OCI-LY1 (cell line): Measurements from ENCODE around the gene AZU1.

ENCODE experiments used
- H2AFZ ChIP-seq: fragments of 200-600 bp; sonication (generic), shearing (Covaris generic); 2 replicates; pipeline ENCODE4 v1.6.0; 2014; ENCODE audit warnings: antibody characterized with exemption, mild to moderate bottlenecking, low read length
- H3F3A ChIP-seq: fragments of 200-600 bp; sonication (generic), shearing (Covaris generic); 2 replicates; pipeline ENCODE4 v1.6.0; 2014; ENCODE audit warnings: mild to moderate bottlenecking, antibody characterized with exemption, low read length, moderate library complexity; ENCODE audit not compliant: insufficient read depth
- H3K27ac ChIP-seq: fragments of 200-600 bp; sonication (generic); 2 replicates; pipeline ENCODE4 v1.5.1; 2014; ENCODE audit warnings: low read length, mixed run types, mild to moderate bottlenecking, low read depth; ENCODE audit not compliant: poor library complexity, severe bottlenecking
- H3K27me3 ChIP-seq: fragments of 200-600 bp; sonication (generic); 2 replicates; pipeline ENCODE4 v1.6.0; 2014; ENCODE audit warnings: antibody characterized with exemption, mild to moderate bottlenecking, low read length, moderate library complexity; ENCODE audit not compliant: insufficient read depth
- H3K36me3 ChIP-seq: fragments of 200-600 bp; sonication (generic); 2 replicates; pipeline ENCODE4 v1.6.1; 2014; ENCODE audit warnings: mild to moderate bottlenecking, antibody characterized with exemption, low read length, moderate library complexity, mixed read lengths; ENCODE audit not compliant: insufficient read depth
- H3K4me1 ChIP-seq: fragments of 200-600 bp; sonication (generic); 2 replicates; pipeline ENCODE4 v1.5.1; 2014; ENCODE audit warnings: mild to moderate bottlenecking, low read length, moderate library complexity; ENCODE audit not compliant: insufficient read depth, severe bottlenecking
- H3K4me2 ChIP-seq: fragments of 200-600 bp; sonication (generic), shearing (Covaris generic); 2 replicates; pipeline ENCODE4 v1.6.1; 2014; ENCODE audit warnings: low read length
- H3K4me3 ChIP-seq: fragments of 200-600 bp; sonication (generic); 2 replicates; pipeline ENCODE4 v1.5.1; 2014; ENCODE audit warnings: low read length, low read depth, mild to moderate bottlenecking, mixed read lengths; ENCODE audit not compliant: poor library complexity, severe bottlenecking
- H3K79me2 ChIP-seq: fragments of 200-600 bp; shearing (Covaris generic); 2 replicates; pipeline ENCODE4 v1.6.1; 2016; ENCODE audit warnings: mixed run types, low read length, mixed read lengths; ENCODE audit not compliant: insufficient read depth
- H3K9ac ChIP-seq: fragments of 200-600 bp; sonication (generic), shearing (Covaris generic); 2 replicates; pipeline ENCODE4 v1.6.1; 2014; ENCODE audit warnings: mild to moderate bottlenecking, low read length, mixed read lengths
- H3K9me2 ChIP-seq: fragments of 200-600 bp; sonication (generic), shearing (Covaris generic); 2 replicates; pipeline ENCODE4 v1.6.1; 2014; ENCODE audit warnings: low read depth, mild to moderate bottlenecking, low read length, mixed read lengths
- H3K9me3 ChIP-seq: fragments of 200-600 bp; shearing (Covaris generic); 2 replicates; pipeline ENCODE4 v1.6.1; 2014; ENCODE audit warnings: low read length, mixed read lengths
- H4K20me1 ChIP-seq: fragments of 200-600 bp; sonication (generic), shearing (Covaris generic); 2 replicates; pipeline ENCODE4 v1.6.0; 2016; ENCODE audit warnings: mild to moderate bottlenecking, low read length; ENCODE audit not compliant: insufficient read depth
- EZH2 ChIP-seq: fragments of 200-600 bp; sonication (generic), shearing (Covaris generic); IDR thresholded peaks from 2 replicates; pipeline ENCODE4 v1.8.0; 2017; ENCODE audit warnings: borderline replicate concordance, mixed run types, mild to moderate bottlenecking, antibody characterized with exemption, low read length, moderate library complexity, mixed read lengths
- TF ChIP-seq, protein P1 (sequence below): fragments of 200-600 bp; sonication (generic), shearing (Covaris generic); IDR thresholded peaks from 2 replicates; pipeline ENCODE4 v1.5.1; 2017; ENCODE audit warnings: mild to moderate bottlenecking, antibody characterized with exemption, low read length, moderate library complexity, mixed read lengths

Gene AZU1

DNA sequence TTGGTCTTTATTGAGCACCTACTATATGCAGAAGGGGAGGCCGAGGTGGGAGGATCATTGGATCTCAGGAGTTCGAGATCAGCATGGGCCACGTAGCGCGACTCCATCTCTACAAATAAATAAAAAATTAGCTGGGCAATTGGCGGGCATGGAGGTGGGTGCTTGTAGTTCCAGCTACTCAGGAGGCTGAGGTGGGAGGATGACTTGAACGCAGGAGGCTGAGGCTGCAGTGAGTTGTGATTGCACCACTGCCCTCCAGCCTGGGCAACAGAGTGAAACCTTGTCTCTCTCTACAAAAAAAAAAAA lies 35.6 kb downstream of the AZU1 start:
- H3K4me1 ChIP-seq, result peaks cover 18% of the 10 kb centered on the region
- H2AFZ ChIP-seq, result no peak overlapping the region
- H3K4me2 ChIP-seq, result peak overlapping the region; percentile 59

DNA sequence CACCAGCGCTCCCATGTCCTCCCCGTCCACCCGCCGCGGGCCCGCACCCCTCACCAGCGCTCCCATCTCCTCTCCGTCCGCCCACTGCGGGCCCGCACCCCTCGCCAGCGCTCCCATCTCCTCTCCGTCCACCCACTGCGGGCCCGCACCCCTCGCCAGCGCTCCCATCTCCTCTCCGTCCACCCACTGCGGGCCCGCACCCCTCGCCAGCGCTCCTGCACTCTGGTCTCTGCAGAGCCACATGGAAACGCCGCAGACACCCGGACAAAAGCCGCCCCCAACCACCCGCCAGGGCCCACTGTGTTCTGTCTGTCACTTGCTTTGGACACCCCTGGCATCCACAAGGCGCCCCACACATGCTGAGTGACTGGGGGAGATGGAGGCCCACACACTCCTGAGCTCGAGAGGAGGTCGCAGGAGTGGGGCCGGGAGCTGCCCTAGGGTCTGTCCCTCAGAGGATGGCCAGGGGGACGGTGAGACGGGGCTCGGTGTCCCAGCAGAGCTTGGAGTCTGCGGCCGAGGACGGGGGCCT lies 39.2 kb downstream of the AZU1 start:
- no peak for TF ChIP-seq EZH2
- TF ChIP-seq, protein P1, sequence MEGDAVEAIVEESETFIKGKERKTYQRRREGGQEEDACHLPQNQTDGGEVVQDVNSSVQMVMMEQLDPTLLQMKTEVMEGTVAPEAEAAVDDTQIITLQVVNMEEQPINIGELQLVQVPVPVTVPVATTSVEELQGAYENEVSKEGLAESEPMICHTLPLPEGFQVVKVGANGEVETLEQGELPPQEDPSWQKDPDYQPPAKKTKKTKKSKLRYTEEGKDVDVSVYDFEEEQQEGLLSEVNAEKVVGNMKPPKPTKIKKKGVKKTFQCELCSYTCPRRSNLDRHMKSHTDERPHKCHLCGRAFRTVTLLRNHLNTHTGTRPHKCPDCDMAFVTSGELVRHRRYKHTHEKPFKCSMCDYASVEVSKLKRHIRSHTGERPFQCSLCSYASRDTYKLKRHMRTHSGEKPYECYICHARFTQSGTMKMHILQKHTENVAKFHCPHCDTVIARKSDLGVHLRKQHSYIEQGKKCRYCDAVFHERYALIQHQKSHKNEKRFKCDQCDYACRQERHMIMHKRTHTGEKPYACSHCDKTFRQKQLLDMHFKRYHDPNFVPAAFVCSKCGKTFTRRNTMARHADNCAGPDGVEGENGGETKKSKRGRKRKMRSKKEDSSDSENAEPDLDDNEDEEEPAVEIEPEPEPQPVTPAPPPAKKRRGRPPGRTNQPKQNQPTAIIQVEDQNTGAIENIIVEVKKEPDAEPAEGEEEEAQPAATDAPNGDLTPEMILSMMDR, result no peak
- H3K4me3 ChIP-seq, result no peak overlapping the region
- no peaks in the 10 kb centered on the region for H3K9me3 ChIP-seq
- peaks cover 14% of the 10 kb centered on the region for H3K4me1 ChIP-seq
- no peaks in the 10 kb centered on the region for H3K27me3 ChIP-seq
- no peak overlapping the region for H3K27ac ChIP-seq
- peaks cover 26% of the 10 kb centered on the region for H3K36me3 ChIP-seq
- H3F3A ChIP-seq, result no peaks in the 10 kb centered on the region
- no peak overlapping the region for H3K9ac ChIP-seq
- no peak overlapping the region for H3K4me2 ChIP-seq
- no peaks in the 10 kb centered on the region for H4K20me1 ChIP-seq
- H3K79me2 ChIP-seq, result no peaks in the 10 kb centered on the region
- no peaks in the 10 kb centered on the region for H3K9me2 ChIP-seq
- H2AFZ ChIP-seq, result no peak overlapping the region

More for the DNA sequence above, 35.6 kb downstream of the AZU1 start:
- no peaks in the 10 kb centered on the region for H3K9me3 ChIP-seq
- H3K9ac ChIP-seq, result no peak overlapping the region
- H3K27ac ChIP-seq, result peak overlapping the region; percentile 64
- TF ChIP-seq EZH2, result no peak
- TF ChIP-seq, protein P1, result no peak
- peaks cover 8% of the 10 kb centered on the region for H3K36me3 ChIP-seq
- no peaks in the 10 kb centered on the region for H3K9me2 ChIP-seq
- no peaks in the 10 kb centered on the region for H3K27me3 ChIP-seq
- peak overlapping the region; percentile 43 for H3K4me3 ChIP-seq
- no peaks in the 10 kb centered on the region for H3K79me2 ChIP-seq
- H3F3A ChIP-seq, result no peaks in the 10 kb centered on the region
- H4K20me1 ChIP-seq, result no peaks in the 10 kb centered on the region

DNA sequence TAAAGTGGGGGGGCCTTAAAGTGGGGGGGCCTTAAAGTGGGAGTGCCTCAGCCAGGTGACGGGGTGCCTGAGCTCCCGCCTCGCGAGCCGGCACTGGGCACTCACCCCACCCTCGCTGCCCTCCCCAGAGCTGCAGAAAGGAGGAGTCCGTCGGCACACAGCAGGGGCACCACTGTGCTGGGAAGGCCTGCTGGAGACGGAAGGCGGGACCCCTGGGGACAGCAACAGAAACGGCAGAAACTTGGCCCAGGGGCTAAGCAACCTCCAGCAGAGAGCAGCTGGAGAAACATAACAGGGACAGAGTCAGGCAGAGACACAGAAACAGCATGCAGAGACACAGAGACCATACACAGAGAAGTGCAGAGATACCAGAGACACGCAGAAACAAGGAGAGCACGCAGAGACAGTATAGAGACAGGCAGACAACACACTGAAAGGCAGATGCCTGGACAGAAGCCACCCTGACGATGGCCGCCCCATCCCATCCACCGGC lies 39.7 kb downstream of the AZU1 start:
- no peaks in the 10 kb centered on the region for H4K20me1 ChIP-seq
- no peak overlapping the region for H3K9ac ChIP-seq
- H3K4me1 ChIP-seq, result peaks cover 20% of the 10 kb centered on the region
- no peaks in the 10 kb centered on the region for H3K9me3 ChIP-seq
- H3K4me2 ChIP-seq, result no peak overlapping the region
- H3K4me3 ChIP-seq, result no peak overlapping the region
- H2AFZ ChIP-seq, result no peak overlapping the region
- no peaks in the 10 kb centered on the region for H3K79me2 ChIP-seq
- no peaks in the 10 kb centered on the region for H3K9me2 ChIP-seq
- no peak for TF ChIP-seq EZH2
- TF ChIP-seq, protein P1, result no peak
- H3K36me3 ChIP-seq, result peaks cover 26% of the 10 kb centered on the region
- H3K27ac ChIP-seq, result no peak overlapping the region
- H3F3A ChIP-seq, result no peaks in the 10 kb centered on the region
- no peaks in the 10 kb centered on the region for H3K27me3 ChIP-seq
